ENCODE results near the gene FRMD8. TPM values are rescaled to one million over a fixed set of nuclear protein-coding genes. Genes with fewer than 3 reads are reported as not detected.
A peak's percentile ranks its signal among the peaks of the same experiment; 100 is the strongest.

Gene FRMD8
- total RNA-seq, 4 donors from 2014 or later = 30.4 to 37.3 (median 34.7) TPM

DNA sequence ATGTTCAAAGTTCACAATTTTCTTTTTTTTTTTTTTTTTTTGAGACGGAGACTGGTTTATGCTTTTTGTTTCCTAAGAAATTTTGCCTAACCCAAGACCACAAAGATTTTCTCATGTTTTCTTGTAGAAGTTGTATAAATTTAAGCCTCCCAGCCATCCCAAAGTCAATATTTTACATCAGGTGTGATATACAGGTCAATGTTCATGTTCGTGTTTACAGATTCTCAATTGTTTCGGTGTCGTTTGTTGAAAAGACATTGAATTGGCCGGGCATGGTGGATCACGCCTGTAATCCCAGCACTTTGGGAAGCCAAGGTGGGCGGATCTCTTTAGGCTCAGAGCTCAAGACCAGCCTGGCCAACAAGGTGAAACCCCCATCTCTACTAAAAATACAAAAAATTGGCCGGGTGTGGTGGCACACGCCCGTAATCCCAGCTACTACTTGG is 15.4 kb downstream of the FRMD8 start:
- TF ChIP-seq POLR2A (IDR thresholded peaks at IDR 0.05; ENCODE audit: low read depth) = no peak
- TF ChIP-seq CTCF (IDR thresholded peaks at IDR 0.05) = no peak
- no peak for TF ChIP-seq POLR2AphosphoS5 (IDR thresholded peaks at IDR 0.05)
- no peak for TF ChIP-seq EP300 (IDR thresholded peaks at IDR 0.05)
- intact Hi-C loops (cut with DNase I) = no loop called here
- no peak overlapping the region for H3K27ac ChIP-seq (replicated peaks in 1 of 4)
- no peaks in the 10 kb centered on the region for H3K9me3 ChIP-seq
- no peaks in the 10 kb centered on the region for H3K27me3 ChIP-seq
- peaks cover 51 to 100% (median 86%) of the 10 kb centered on the region in 4 donors for H3K36me3 ChIP-seq
- 91% methylated on average over 10 of the region's 10 CpGs for WGBS
- peaks cover 6 to 16% (median 11%) of the 10 kb centered on the region in 4 donors for H3K4me1 ChIP-seq
- no peak overlapping the region for H3K4me3 ChIP-seq
- DNase-seq (ENCODE audit: extremely low spot score) = no peak

- Histone ChIP-seq H3K4me1 (peaks cover 6 to 16% (median 11%) of the 10 kb centered on the region in 4 donors), H3K9me3 (no peaks in the 10 kb centered on the region), H3K36me3 (peaks cover 43 to 100% (median 85%) of the 10 kb centered on the region in 4 donors), H3K27ac (replicated peaks in 1 of 4) (no peak overlapping the region), H3K4me3 (no peak overlapping the region), H3K27me3 (no peaks in the 10 kb centered on the region)
- no peak for DNase-seq (ENCODE audit: extremely low spot score)
- 88% methylated on average over 2 of the region's 2 CpGs for WGBS
- intact Hi-C loops (cut with DNase I) = no loop called here
- TF ChIP-seq POLR2AphosphoS5 (IDR thresholded peaks at IDR 0.05) = no peak
- no peak for TF ChIP-seq EP300 (IDR thresholded peaks at IDR 0.05)
- TF ChIP-seq CTCF (IDR thresholded peaks at IDR 0.05) = no peak
- TF ChIP-seq POLR2A (IDR thresholded peaks at IDR 0.05; ENCODE audit: low read depth) = no peak
Observed at GRCh38 chr11:65402790-65403189, 16.4 kb downstream of the FRMD8 start.

GRCh38 chr11:65403607-65404121 is 17.2 kb downstream of the FRMD8 start:
- H3K27me3 ChIP-seq = no peaks in the 10 kb centered on the region
- intact Hi-C loops (cut with DNase I) = no loop called here
- H3K4me3 ChIP-seq = no peak overlapping the region
- WGBS = 75% methylated on average over 12 of the region's 12 CpGs
- DNase-seq (ENCODE audit: extremely low spot score) = no peak
- no peaks in the 10 kb centered on the region for H3K9me3 ChIP-seq
- H3K36me3 ChIP-seq = peaks cover 48 to 100% (median 83%) of the 10 kb centered on the region in 4 donors
- H3K27ac ChIP-seq (replicated peaks in 1 of 4) = peak overlapping the region; percentile 15 to 34 (median 25)
- no peak for TF ChIP-seq POLR2A (IDR thresholded peaks at IDR 0.05; ENCODE audit: low read depth)
- TF ChIP-seq POLR2AphosphoS5 (IDR thresholded peaks at IDR 0.05) = peak in 1 of 2 donors; percentile 29
- peaks cover 6 to 16% (median 11%) of the 10 kb centered on the region in 4 donors for H3K4me1 ChIP-seq

GRCh38 chr11:65404210-65404609 is 17.8 kb downstream of the FRMD8 start:
- Histone ChIP-seq H3K27me3 (no peaks in the 10 kb centered on the region), H3K4me1 (peaks cover 6 to 16% (median 11%) of the 10 kb centered on the region in 4 donors), H3K9me3 (no peaks in the 10 kb centered on the region), H3K27ac (replicated peaks in 1 of 4) (peak overlapping the region; percentile 15 to 34 (median 25)), H3K36me3 (peaks cover 47 to 100% (median 83%) of the 10 kb centered on the region in 4 donors), H3K4me3 (no peak overlapping the region)
- DNase-seq (ENCODE audit: extremely low spot score) = no peak
- intact Hi-C loops (cut with DNase I) = no loop called here
- 71% methylated on average over 13 of the region's 13 CpGs for WGBS
- TF ChIP-seq CTCF (IDR thresholded peaks at IDR 0.05) (no peak), EP300 (IDR thresholded peaks at IDR 0.05) (no peak), POLR2AphosphoS5 (IDR thresholded peaks at IDR 0.05) (no peak), POLR2A (IDR thresholded peaks at IDR 0.05; ENCODE audit: low read depth) (no peak)

DNA sequence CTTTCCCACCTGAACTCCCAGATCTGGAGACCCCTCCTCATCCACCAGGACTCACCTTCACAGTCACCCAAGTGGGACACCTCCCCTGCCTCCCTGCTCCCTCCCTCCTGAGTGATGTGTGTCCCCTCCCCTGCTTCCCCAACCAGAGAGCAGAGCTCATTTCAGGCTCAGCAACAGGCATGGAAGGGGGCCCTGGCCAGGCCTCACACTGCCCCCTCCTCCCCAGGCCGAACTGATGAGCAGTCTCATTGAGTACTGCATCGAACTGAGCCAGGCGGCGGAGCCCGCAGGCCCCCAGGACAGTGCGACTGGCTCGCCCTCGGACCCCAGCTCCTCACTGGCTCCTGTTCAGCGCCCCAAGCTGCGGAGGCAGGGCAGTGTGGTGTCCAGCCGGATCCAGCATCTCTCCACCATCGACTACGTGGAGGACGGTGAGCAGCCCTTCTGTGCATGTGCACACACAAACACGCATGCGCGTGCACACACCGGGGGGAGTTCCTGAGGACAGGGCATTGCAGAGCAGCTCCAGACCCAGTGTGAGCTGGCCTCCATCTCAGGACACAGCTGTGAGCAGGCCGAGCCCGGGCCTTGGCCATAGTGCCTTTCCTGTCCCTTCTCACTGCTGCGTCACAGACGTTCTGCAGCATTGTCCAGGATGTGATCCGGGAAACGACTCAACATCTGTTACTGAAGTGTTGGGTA is 18.4 kb downstream of the FRMD8 start:
- 91% methylated on average over 9 of the region's 24 CpGs for WGBS
- H3K27ac ChIP-seq (replicated peaks in 1 of 4) = peak overlapping the region in 3 of 4 donors; percentile 15 to 33 (median 17)

More for the DNA sequence above, 18.4 kb downstream of the FRMD8 start:
- no peaks in the 10 kb centered on the region for H3K27me3 ChIP-seq
- H3K4me3 ChIP-seq = no peak overlapping the region
- H3K36me3 ChIP-seq = peaks cover 41 to 100% (median 83%) of the 10 kb centered on the region in 4 donors
- H3K9me3 ChIP-seq = no peaks in the 10 kb centered on the region
- peaks cover 6 to 16% (median 11%) of the 10 kb centered on the region in 4 donors for H3K4me1 ChIP-seq
- TF ChIP-seq CTCF (IDR thresholded peaks at IDR 0.05) (no peak), POLR2A (IDR thresholded peaks at IDR 0.05; ENCODE audit: low read depth) (no peak), POLR2AphosphoS5 (IDR thresholded peaks at IDR 0.05) (peak; percentile 14 to 61)
- intact Hi-C loops (cut with DNase I) = no loop called here
- no peak for DNase-seq (ENCODE audit: extremely low spot score)
